GM18508 (cell line): ENCODE measurements around the gene DOCK7.

Source experiments
- ATAC-seq: cut with Tn5 transposase; IDR thresholded peaks from one replicate; pipeline ENCODE4 v1.9.1; 2021; ENCODE audit warnings: moderate number of reproducible peaks; ENCODE audit not compliant: insufficient read depth, unreplicated experiment

Gene DOCK7

GRCh38 chr1:62429581-62429980, 258.6 kb downstream of the DOCK7 start:
- ATAC-seq = no peak

GRCh38 chr1:62428351-62428750, 259.8 kb downstream of the DOCK7 start:
- ATAC-seq = no peak

DNA sequence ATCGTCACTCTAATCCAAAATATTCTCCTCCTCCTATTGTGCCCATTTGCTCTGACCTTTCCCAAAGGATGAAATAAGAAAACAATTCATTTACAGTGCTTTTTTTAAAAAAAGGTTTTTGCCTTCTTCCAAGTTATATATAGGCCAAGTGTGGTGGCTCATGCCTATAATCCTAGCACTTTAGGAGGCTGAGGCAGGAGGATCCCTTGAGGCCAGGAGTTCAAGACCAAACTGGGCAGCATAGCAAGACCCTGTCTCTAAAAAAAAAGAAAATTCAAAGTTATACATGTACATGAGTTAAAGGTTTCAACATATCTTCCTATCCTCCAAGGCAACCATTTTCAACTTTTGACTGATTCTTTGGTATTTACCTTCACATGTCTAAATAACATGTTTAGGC, 261.4 kb downstream of the DOCK7 start:
- no peak for ATAC-seq

- ATAC-seq = no peak
Observed at GRCh38 chr1:62426237-62426636, 261.9 kb downstream of the DOCK7 start.

GRCh38 chr1:62425041-62425440, 263.1 kb downstream of the DOCK7 start:
- no peak for ATAC-seq

DNA sequence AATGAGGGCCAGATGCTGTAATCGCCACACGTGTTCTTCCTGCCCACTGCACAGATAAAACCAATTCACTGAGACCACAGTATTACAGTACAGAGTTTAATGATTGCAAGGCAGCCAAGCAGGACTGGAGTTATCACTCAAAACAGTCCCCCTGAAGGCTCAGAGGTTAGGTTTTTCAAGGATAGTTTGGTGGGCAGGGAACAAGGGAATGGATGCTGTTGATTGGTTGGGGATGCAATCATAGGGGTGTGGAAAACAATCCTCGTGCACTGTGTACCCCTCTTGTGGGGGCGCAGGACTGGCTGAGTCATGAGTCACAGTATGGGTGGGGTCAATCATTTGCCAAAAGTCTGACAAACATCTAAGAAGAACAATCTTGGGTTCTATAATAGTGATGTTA, 263.8 kb downstream of the DOCK7 start:
- ATAC-seq = no peak

GRCh38 chr1:62423580-62424242, 264.5 kb downstream of the DOCK7 start:
- ATAC-seq = no peak

DNA sequence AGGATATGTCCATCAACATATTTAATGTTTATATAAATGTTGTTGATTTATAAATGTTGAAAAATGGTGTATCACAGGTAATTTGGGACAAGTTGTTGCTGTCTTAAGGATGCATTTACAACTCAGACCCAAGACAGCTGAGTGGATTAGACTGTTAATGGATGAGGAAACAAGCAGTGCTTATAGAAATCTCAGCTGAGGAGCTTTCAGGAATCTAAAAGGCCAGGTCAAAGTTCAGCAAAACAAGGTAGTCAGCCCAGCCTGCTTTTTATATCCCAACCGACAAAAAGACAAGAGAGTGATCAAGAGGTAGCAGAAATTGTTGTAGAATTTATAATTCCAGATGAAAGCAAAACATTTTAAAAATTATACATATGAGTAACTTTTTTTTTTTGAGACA, 268.0 kb downstream of the DOCK7 start:
- ATAC-seq = no peak

GRCh38 chr1:62417351-62417999, 270.7 kb downstream of the DOCK7 start:
- ATAC-seq = no peak

DNA sequence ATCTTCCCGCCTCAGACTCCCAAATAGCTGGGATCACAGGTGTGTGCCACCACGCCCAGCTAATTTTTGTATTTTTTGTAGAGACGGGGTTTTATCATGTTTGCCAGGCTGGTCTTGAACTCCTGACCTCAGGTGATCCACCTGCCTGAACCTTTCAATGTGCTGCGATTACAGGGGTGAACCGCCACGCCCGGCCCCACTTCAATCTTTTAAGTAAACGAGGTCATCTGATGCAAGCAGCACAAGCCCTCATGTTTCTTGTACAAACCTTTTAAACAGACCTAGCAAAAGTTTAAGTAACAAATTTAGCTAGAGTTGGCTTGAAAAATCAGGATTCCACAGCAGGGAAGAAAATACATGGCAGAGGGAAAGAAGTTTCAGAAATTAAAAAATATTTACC, 272.5 kb downstream of the DOCK7 start:
- no peak for ATAC-seq

GRCh38 chr1:62407398-62408009, 280.7 kb downstream of the DOCK7 start:
- ATAC-seq = no peak

DNA sequence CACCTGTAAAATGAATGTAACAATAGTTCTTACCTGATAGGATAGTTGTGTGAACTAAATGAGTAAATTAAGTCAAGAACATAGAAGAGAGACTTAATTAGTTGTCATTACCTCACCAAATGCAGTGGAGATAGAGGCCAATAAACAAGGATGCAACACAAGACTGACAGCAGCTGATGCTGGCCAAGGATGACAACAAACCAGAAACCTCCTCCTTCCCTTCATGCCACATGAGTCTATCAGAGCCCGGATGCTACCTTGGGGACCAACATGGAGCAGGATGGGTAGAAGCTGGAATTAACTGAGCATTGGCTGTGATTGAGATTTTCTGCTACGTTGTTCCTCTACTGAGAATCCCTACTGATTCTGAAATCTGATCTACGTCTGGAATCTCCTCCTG, 281.6 kb downstream of the DOCK7 start:
- ATAC-seq = no peak

DNA sequence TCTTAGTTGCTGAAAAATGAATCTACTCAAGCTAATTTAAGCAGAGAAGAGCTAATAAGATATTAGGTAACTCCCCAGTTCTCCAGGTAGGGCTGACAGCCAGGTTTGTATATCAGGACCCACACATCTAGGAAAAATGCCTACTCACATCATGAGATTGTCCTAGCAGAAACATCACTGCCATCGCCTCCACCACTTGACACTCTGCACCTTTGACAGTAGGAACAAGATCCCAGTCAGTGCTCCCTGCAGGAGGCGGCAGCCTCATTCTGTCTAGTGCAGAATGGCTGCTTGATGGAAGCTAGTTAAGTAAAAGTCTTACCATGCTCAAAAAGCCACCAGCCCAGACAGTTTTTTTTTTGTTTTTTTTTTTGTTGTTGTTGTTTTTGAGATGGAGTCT, 282.9 kb downstream of the DOCK7 start:
- ATAC-seq = no peak
